ENCODE measurements around the gene NFS1. TPM values are rescaled to one million over a fixed set of nuclear protein-coding genes. Genes with fewer than 3 reads are reported as not detected.

Gene NFS1
- 25.1 and 26.1 TPM in 2 replicates for total RNA-seq (2021; fragmentation: NEBNext Ultra II Directional; extraction: Animal tissue kit (Norgen Biotek cat#: 25700))
- polyA plus RNA-seq (2011; rRNA removed): 35.4 and 38.8 TPM in 2 replicates
- polyA plus RNA-seq (2011; cell fraction: cytosol; rRNA removed): 34.4 TPM
- 37.7 TPM for polyA plus RNA-seq (2011; cell fraction: nucleus; rRNA removed)
- 21.4 to 26.7 TPM (median 23.6 TPM) in 4 replicates for polyA plus RNA-seq (2012, experiment 1 of 2)
- polyA plus RNA-seq (2012, experiment 2 of 2): 20.6 TPM
- polyA plus RNA-seq (2013, experiment 1 of 2): 13.6 TPM
- polyA plus RNA-seq (2013, experiment 2 of 2): 12.2 TPM
- polyA minus RNA-seq (2011; rRNA and poly(A)+ RNA removed): 27.2 and 28.3 TPM in 2 replicates
- 11.1 TPM for polyA minus RNA-seq (2011; cell fraction: cytosol; rRNA and poly(A)+ RNA removed)
- polyA minus RNA-seq (2011; cell fraction: nucleus; rRNA and poly(A)+ RNA removed): 10.5 TPM
- long read RNA-seq, experiment 1, transcript NFS1-203 (13 exons, 3,012 nt): major isoform, 7 of 17 reads
- long read RNA-seq, experiment 1, partial matches to known transcripts: 4 of 17 reads
- long read RNA-seq, experiment 1, other reads (novel, unspliced or antisense): 5 of 17 reads
- long read RNA-seq, experiment 2, partial matches to known transcripts: 3 of 4 reads
- long read RNA-seq, experiment 2, other reads (novel, unspliced or antisense): 0 of 4 reads

DNA sequence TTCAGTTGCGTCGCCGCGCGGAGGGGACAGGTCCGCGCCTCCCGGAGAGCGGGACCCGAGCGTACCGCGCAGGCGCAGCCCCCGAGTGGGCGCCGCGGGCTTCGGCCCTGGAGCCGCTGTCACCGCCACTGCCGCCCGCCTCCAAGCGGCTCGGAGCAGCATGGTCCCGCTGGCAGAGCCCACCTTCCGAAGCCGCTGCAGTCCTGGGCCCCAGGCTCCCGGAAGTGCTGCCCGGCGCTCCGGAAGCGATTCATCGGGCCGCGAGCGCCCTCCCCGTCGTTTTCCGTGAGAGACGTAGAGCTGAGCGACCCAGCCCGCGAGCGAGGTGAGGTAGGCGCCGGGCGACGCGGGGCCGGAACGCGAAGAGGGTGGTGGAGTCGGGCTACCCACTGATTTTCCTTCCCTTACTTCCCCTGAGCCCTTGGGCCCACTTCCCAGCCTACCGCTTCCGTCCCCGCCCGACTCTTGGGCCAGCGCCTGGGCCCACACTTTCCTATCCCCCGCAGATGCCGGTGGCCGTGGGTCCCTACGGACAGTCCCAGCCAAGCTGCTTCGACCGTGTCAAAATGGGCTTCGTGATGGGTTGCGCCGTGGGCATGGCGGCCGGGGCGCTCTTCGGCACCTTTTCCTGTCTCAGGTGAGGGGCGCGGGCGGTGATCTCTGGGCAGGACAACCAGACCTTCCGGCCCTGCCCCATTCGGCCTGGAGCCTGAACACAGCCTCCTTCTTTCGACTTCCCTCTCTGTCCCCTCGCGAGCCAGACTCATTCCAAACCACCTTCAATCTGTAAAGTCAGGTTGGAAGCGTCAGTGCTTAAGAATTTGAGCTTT lies at the start of gene NFS1, which contains the start of gene ROMO1:
TSS of gene NFS1 (minus strand) at position 226 of the 830 bp plus-strand sequence. CDS start at position 162, 64 bp downstream.
TSS of gene ROMO1 (plus strand) at position 279 of the 830 bp plus-strand sequence. CDS start at position 507, 228 bp downstream.
- Histone ChIP-seq H4K91ac (replicated peaks; ENCODE audit: insufficient read length, low read length) (peak within 1 kb of the TSS; percentile 66), H3K27me3 (replicated peaks in 1 of 4; ENCODE audit: control insufficient read depth in 3 of 4, extremely low read depth in 1 of 4, insufficient read depth in 3 of 4, low read length in 3 of 4) (no peaks in the 10 kb centered on the region), H3K9me3 (ENCODE audit: insufficient read depth in 2 of 2, low read depth in 1 of 2, low read length in 1 of 2) (no peaks in the 10 kb centered on the region), H2BK20ac (ENCODE audit: low read length) (no peak within 1 kb of the TSS), H3K56ac (replicated peaks; ENCODE audit: insufficient read length, low read depth, low read length) (peak within 1 kb of the TSS; percentile 87), H3K4me2 (ENCODE audit: insufficient read depth in 1 of 2, low read depth in 2 of 2, low read length in 2 of 2) (peak within 1 kb of the TSS; percentile 75 to 91), H3K14ac (ENCODE audit: insufficient read length) (no peak within 1 kb of the TSS), H2AFZ (ENCODE audit: low read length) (peak within 1 kb of the TSS; percentile 94), H3K18ac (ENCODE audit: extremely low read depth, low read length) (peak within 1 kb of the TSS; percentile 86), H3K27ac (ENCODE audit: low read depth, low read length) (peak within 1 kb of the TSS; percentile 78), H2AK5ac (ENCODE audit: low read depth, low read length) (no peak within 1 kb of the TSS), H3K4me3 (ENCODE audit: extremely low read depth in 1 of 4, insufficient read depth in 2 of 4, low read depth in 3 of 4, low read length in 4 of 4) (peak within 1 kb of the TSS; percentile 66 to 99 (median 88)), H3K79me1 (ENCODE audit: low read depth, low read length) (no peaks in the 10 kb centered on the region), H3K23ac (ENCODE audit: insufficient read length) (no peak within 1 kb of the TSS), H2BK15ac (ENCODE audit: low read length) (no peak within 1 kb of the TSS), H2BK12ac (ENCODE audit: low read depth, low read length) (no peak within 1 kb of the TSS), H4K5ac (ENCODE audit: insufficient read length, low read depth, low read length) (no peak within 1 kb of the TSS), H3K79me2 (ENCODE audit: control insufficient read depth in 1 of 2, insufficient read depth in 2 of 2, low read length in 2 of 2) (peaks cover 0 to 8% of the 10 kb centered on the region in 2 experiments; a peak in 2 of 4 replicates), H3K36me3 (ENCODE audit: control insufficient read depth in 2 of 4, insufficient read depth in 4 of 4, low read length in 3 of 4) (peaks cover 3 to 32% (median 7%) of the 10 kb centered on the region in 4 experiments), H2BK120ac (replicated peaks; ENCODE audit: low read depth, low read length) (no peak within 1 kb of the TSS), H4K8ac (ENCODE audit: extremely low read depth, insufficient read depth, low read length) (peak within 1 kb of the TSS; percentile 98), H3K9ac (replicated peaks in 1 of 4; ENCODE audit: extremely low read depth in 1 of 4, low read depth in 3 of 4, low read length in 3 of 4) (peak within 1 kb of the TSS; percentile 80 to 96 (median 90)), H4K20me1 (replicated peaks in 1 of 2; ENCODE audit: control insufficient read depth in 1 of 2, insufficient read depth in 2 of 2, low read length in 2 of 2) (peaks cover 0 to 6% of the 10 kb centered on the region in 2 experiments), H2BK5ac (ENCODE audit: low read depth, low read length) (peak within 1 kb of the TSS; percentile 95), H3K4ac (replicated peaks; ENCODE audit: insufficient read length, low read depth, low read length) (peak within 1 kb of the TSS; percentile 82), H3K4me1 (replicated peaks in 1 of 4; ENCODE audit: control insufficient read depth in 3 of 4, insufficient read depth in 4 of 4, low read length in 3 of 4) (peaks cover 0 to 2% (median under 1%) of the 10 kb centered on the region in 4 experiments; a peak in 3 of 7 replicates), H3K23me2 (ENCODE audit: low read depth, low read length) (peaks cover 13% of the 10 kb centered on the region)
- ChIA-PET CTCF (ENCODE audit: partially characterized antibody) (interaction anchor here (0.6 to 2.4 kb wide), 6 partner anchors 10 to 902 kb away, joined by 3 to 8 read pairs (median 4); partner anchors contain the start of gene RBM39), POLR2A (ENCODE audit: partially characterized antibody) (interaction anchor here (0.8 to 40.1 kb wide), 11 partner anchors 17 to 255 kb away, joined by 3 to 2341 read pairs (median 3); partner anchors contain the start of genes CPNE1, PHF20, RBM12 and RBM39)
- FAIRE-seq: no peak
- DNase-seq (ENCODE audit: low read depth in 1 of 2, low spot score in 2 of 2): peak; percentile 65 to 90
- WGBS, 2 experiments (ENCODE audit: extremely low coverage in 1 of 2, insufficient coverage in 1 of 2, insufficient read length in 1 of 2, insufficient replicate concordance in 2 of 2, low coverage in 1 of 2, low lambda C conversion rate in 2 of 2, missing lambda C conversion rate in 1 of 2): 1% methylated on average over 65 of the region's 81 CpGs; no CpG with 5 or more reads in 1 of the 2 experiments
- TF ChIP-seq CBX5 (IDR thresholded peaks at IDR 0.05; ENCODE audit: low read depth, low read length) (no peak), JUN (IDR thresholded peaks at IDR 0.05; ENCODE audit: low read depth, low read length) (no peak), CHD2 (IDR thresholded peaks at IDR 0.05; ENCODE audit: low read length) (0 out of 2 replicates have a peak, but pooled peaks have one; percentile 65), FOSL1 (IDR thresholded peaks at IDR 0.05; ENCODE audit: insufficient read depth, low read depth, low read length) (no peak), RBBP5 (IDR thresholded peaks at IDR 0.05; ENCODE audit: borderline replicate concordance, low read depth, low read length) (peak; percentile 87), CEBPB (IDR thresholded peaks at IDR 0.05; ENCODE audit: low read depth, low read length) (no peak), TCF12 (IDR thresholded peaks at IDR 0.05; ENCODE audit: low read depth, low read length) (no peak), RXRA (IDR thresholded peaks at IDR 0.05; ENCODE audit: insufficient read depth, low read depth, low read length) (no peak), POLR2A (IDR thresholded peaks at IDR 0.05; ENCODE audit: control extremely low read depth in 1 of 2, low read depth in 2 of 2, low read length in 2 of 2) (peak; percentile 83 to 93)
